ENCODE results near the gene DLX5.

DNA sequence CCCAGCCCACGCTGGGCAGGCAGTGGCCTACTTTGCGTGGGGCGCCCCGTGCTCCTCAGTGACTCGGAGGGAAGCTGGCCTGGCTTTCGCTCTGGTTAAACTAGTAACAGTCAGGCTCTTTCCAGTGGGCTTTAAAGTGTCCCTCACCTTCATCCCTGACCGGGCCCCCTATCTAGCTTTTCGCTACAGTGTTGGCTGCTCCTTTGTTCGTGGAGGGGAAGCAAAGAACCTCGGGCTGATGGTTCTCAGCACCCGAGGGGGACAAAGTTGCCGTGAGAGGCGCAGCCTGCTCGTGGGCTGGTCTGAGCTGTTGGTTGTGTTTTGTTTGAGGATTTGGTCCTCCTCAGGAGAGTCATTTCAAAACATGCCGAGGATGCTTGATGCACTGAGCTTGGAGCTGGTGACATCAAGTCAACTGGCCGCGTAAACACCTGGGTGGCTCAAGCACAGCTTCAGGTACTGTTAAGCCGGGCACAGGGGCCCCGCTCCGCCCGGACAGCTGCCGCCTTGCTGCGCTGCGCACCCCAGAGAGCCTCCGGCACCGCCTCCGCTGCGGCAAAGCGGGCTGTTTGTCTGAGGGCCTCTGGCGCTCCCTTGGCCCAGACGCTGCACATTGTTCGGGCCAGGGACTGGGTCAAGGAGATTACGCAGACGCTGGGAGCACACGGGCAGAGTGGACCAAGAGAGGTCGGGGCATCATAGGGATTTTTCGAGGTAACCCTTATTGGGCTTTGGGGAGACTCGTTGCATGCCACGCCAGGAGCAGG is 17.6 kb downstream of the DLX5 start:
- TF ChIP-seq CTCF (IDR thresholded peaks at IDR 0.05) (no peak), POLR2A (IDR thresholded peaks at IDR 0.05) (no peak)
